ENCODE measurements around the gene NUAK2. TPM values are rescaled to one million over a fixed set of nuclear protein-coding genes. Genes with fewer than 3 reads are reported as not detected.
"Not testable (repeated sequence)": the region's sequence is repeated elsewhere in the genome, so short reads cannot be mapped to it uniquely, and the experiment has no call there.

NUAK2 gene
- total RNA-seq, 1 donor from 2014 or later, result 10.1 TPM

DNA sequence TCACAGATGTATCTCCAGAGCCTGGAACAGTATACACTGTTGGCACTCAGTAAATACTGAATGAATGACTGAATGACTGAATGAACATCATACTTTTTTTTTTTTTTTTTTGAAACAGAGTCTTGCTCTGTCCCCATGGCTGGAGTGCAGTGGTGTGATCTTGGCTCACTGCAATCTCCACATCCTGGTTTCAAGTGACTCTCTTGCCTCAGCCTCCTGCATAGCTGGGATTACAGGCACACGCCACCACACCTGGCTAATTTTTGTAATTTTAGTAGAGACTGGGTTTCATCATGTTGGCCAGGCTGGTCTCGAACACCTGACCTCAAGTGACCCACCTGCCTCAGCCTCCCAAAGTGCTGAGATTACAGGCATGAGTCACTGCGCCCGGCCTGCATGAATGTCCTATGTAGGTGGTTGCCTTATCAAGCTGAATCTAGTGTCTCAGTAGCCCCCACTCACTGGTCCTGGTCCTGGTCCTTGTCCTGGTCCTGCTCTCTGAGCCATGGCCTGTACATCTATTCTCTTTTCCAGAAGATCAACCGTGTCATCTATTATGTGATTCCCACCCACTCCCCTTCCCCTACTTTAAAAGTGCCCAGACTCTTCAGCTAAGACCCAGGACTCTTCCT, 23.9 kb downstream of the NUAK2 start:
- DNase-seq, result not testable (repeated sequence)

DNA sequence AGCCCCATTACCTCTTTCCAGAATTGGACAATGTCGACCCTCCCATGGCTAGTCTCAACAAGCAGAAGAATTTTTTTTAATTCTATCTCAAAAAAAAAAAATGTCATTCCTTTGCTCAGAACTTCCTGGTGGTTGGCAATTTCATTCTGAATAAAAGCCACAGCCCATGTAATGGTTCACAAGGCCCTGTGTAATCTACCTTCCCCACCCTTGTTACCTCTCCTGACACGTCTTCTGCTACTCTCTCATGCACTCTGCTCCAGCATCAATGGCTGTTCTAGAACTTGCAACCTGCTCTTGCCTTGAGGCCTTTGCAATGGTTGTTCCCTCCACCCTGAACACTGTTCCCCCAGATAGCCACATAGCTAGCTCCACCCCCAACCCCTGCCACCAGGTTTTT, 25.4 kb downstream of the NUAK2 start:
- no peak for DNase-seq

DNA sequence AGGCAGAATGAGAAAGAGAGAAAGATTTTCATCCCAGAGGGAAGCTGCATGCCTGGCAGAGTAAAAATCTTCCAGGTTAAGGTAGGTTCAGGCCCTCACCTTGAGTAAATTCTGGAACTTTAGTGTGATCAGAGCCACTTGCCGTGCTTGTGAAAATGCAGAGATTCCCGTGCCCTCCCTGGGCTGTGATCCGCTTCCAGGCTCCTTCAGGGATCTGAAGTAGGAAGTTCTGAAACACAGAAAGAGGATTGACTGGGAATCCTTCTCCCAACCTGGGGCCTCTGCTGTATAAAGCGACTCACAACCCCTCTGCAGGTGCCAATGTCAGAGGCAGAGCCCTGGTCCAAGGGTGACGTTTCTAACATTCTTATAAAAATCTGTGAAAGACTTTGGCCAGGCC, 26.6 kb downstream of the NUAK2 start:
- no peak for DNase-seq

DNA sequence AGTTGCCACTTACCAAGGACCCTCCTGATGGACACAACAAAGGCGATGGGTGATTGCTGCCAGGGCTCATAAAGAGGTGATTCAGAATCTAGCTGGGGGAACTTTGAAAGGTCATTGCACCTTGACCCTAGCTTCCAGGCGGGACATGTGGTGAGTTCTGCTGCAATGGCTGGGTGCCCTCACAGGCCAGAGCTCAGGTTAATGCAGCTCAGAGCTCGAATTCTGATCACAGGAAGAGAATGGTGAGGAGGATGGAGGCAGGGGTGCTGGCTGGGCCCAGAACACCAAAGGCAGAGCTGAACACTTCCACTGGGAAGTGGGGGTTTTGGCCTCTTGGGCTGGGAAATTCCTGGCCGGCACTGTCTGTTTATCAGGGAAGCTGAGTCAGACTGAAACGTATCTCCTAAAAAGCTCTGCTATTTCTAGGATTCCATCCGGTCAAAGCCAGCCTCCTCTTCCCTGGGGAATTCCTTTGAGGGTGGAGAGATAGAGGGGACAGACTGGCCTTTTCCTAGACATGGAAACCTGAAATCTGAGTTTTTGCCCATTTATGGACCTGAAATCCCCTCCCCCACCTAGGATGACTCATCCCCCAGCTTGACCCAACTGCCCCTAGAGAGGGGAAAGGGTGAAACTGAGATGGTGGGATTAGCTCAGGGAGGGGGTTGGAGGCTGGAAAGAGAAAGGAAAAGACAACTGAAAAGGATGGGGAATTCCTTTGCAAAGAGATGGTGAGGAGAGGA, 27.2 kb downstream of the NUAK2 start:
- DNase-seq, result no peak

DNA sequence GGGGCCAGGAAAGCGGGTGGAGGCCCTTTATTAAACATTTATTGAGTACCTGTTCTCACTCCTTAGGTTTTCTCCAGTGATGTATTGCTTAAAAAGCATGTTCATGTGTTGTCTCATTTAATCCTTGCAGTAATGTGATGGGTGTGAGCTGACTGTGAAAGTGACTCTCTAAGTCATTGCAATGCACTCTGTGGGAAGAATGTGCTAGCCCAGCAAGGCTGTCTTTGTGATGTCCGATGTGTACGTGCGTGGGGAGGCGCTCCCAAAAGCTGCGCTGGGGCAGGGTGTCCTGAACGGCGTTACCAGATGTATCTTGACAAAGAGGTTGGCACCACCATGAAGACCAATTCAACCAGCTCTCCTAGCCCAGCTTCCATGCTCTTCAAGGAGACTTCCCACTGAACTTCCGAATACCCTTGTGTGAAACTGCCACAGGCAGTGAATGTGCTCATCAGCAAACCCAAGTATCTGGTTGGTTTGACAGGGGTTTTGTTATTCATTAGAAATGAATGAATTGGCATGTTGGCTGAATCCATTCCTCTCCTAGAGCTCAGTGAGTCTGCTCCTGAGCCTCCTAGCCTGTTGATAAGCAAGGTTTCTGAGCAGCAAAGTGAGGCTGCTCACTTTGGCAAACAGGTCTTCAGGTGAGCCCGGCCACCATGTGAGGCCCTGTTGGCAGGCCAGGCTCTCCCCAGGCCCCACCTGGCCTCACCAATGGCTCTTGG, 28.0 kb downstream of the NUAK2 start:
- no peak for DNase-seq

DNA sequence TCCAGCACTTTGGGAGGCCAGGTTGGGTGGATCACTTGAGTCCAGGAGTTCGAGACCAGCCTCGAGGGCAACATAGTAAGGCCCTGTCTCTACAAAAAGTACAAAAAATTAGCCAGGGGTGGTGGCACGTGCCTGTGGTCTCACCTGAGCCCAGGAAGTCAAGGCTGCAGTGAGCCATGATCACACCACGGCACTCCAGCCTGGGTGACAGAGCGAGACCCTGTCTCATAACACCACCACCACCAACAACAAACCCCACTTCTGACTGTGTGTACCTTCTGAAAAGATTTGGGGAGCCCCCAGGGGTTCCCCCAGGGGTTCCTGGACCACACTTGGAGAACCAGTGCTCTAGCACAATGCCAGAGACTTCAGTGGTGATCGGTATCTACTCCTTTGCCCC, 29.9 kb downstream of the NUAK2 start:
- no peak for DNase-seq

DNA sequence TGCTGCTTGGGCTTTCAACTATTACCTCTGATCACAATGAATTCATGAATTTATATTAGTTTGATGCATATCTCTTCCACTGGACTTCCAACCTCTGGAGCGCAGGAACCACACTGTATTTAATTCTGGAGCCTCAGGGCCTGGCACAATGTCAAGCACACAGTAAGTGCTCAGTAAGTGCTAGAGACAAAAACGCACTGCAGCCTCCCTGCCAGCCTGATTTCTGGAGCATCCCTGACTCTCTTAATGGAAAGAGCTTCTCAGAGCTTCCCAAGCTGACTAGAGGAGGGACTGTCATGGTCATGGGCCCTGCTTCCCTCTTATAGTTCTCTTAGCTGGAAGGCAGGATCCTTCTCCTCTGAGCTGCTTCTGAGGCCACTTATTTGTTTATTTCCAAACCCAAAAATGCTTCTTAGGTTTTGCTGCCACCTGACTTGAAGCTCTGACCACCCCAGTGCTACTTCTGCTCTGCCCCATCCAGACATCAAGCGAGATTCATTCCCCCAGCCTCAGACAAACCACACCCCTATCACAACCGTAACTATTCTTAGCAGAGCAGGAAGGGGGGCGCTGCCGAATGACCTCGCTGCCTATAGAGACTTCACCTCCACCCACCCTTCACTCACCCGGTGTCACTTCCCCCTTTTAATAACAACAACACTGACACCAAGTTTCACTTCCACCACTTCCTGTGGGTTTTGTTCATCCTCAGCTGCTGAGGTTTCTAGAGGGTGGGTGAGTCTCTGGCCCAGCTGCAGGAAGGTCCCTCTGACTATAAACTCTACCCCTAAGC, 33.6 kb downstream of the NUAK2 start:
- DNase-seq, result no peak

DNA sequence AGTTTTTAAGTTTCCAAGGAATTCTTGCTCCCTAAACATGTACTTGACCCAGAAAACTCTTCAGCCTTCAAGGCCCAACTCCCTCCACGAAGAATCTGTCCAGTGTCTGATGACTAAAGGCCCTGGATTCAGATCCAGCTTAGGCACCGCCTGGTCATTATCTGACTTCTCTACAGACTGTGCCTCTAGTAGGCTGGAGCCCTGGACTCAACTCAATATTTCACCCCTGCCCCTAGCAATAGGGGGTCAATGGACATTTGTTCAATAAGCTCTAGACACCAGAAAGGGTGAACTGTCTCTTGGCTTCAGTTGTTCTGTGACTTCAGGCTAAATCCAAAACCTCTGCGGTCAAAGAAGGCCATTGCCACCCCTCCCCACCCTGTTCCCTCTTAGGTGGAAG, 34.5 kb downstream of the NUAK2 start:
- no peak for DNase-seq

DNA sequence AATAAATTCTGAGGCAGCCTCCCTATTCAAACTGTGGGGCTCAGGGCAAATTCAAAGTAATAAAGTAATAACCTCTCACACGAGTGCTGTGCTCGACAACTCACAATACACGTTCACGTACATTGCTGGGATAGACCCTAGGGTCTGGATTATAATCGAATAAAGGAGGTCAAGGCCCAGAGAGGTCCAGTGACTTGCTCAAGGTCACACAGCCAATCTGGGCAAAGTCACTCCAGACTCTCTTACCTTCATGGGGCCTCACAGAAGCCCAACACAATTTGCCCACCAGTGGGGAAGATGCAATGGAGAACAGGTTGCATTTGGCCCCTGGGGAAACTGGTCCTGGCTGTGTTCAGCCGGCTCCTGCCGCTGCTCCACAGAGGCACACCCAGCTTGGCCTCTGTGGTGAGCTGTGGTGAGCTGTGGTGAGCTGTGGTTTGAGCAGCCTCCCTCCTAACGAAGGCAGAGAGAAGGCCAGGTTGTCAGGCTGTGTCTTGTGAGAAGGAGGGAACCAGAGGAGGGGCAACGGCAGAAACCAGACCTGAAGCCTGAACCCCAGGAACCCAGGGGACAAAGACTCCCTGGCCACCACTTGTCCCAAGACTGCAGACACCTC, 35.1 kb downstream of the NUAK2 start:
- DNase-seq, result no peak

DNA sequence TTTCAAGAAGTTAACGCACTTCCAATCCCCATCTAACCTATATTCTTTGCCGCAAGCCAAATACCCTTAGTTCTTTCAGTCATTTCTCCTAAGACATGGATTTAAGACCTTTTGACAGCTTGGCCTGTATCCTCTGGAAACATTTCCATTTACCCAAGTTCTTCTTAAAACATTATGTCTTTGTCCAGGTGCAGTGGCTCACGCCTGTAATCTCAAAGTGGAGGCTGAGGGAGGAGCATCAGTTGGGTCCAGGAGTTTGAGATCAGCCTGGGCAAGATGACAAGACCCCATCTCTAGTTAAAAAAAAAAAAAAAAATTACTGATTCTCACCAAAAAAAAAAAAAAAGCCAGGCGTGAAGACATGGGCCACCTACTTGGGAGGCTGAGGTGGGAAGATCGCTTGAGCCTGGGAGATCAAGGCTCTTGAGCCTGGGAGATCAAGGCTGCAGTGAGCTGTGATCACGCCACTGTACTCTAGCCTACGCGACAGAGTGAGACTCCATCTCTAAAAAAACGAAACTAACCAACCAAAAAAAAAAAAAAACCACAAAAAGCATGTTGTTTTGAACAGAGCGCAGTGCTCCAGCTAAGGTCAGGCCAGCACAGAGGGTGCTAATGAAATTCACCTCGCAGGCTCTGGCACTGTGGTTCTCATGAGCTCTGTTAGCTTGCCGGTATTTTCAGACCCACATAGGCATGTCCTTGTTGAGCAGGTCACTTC, 36.0 kb downstream of the NUAK2 start:
- DNase-seq, result peak; percentile 30

DNA sequence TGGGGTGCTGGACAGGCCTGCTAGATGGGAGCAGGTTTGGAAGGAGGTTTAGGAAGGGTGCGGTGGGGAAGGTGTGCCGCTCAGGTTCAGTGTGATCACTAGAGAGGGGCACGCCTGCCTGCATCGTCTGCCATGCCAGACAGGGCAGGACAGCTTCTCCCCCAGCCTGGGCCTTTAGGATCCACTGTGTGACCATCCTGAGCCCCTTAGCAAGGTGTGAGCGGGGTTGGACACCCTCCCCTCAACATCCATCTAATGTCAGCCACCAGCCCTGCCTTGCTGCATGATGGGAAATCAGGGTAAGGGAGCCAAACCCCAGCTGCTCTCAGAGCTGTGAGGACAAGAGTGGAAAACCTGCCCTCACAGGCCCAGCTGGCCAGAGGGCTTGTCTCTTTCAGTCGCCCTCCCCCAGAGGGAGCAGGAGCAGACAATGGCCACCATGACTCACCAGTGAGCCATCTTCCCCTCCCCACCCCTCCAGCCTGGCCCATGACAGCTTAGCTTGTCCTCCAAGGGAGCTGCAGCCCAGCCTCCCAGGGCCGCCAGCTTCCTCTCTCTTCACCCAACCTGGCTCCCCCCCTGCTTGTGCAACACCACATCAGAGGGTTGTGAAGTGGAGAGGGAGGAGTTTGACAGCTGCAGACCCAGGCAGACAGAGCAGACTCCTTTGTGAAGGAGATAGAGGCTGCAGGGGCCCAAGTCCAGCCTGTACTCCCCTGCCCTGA, 37.0 kb downstream of the NUAK2 start:
- DNase-seq, result peak; percentile 76

DNA sequence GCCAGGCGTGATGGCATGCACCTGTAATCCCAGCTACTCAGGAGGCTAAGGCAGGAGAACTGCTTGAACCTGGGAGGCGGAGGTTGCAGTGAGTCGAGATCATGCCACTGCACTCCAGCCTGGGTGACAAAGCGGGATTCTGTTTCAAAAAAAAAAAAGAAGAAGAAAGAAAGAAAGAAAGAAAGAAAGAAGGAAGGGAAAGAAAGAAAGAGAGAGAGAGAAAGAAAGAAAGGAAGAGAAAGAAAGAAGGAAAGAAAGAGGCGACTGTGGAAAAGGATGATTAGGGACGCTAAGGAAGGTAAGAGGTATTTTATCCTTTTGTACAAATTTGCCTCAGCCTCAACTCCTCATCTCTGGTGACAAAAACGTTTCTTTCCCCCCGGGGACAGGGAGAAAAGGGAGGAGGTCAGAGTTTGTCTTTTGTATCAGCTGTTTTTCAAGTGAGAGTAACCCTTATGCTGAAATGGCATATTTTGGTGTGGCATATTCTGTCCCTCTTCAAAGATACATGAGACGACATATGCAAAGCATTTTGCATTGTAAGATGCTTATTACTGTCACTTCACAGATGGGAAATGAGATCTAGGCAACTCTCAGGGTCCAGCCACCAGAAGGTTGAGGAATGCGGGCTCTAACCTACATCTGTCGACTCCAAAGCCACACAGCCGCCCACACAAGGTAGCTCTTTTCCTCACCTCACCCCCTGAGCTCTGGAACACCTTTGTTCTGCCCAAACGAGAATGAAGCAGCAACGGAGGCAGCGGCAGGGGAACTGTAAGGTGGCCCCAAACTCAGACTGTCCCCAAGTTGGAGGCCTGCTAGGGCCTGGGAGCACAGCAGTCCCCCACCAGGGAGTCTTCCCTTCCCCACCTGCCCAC, 38.0 kb downstream of the NUAK2 start:
- no peak for DNase-seq

DNA sequence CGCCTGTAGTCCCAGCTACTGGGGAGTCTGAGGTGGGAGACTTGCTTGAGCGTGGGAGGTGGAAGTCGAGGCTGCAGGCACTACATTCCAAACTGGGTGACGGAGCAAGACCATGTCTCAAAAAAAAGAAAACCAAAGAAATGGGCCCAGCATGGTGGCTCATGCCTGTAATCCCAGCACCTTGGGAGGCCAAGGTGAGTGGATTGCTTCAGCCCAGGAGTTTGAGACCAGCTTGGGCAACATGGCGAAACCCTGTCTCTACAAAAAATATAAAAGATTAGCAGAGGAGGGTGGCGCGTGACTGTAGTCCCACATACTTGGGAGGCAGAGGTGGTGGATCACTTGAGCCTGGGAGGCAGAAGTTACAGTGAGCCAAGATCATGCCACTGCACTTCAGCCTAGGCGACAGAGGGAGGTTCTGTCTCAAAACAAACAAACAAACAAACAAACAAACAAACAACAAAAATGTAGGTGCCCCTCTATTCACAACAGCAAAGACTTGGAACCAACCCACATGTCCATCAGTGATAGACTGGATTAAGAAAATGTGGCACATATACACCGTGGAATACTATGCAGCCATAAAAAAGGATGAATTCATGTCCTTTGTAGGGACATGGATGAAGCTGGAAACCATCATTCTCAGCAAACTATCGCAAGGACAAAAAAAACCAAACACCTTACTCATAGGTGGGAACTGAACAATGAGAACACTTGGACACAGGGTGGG, 40.7 kb downstream of the NUAK2 start:
- not testable (repeated sequence) for DNase-seq

DNA sequence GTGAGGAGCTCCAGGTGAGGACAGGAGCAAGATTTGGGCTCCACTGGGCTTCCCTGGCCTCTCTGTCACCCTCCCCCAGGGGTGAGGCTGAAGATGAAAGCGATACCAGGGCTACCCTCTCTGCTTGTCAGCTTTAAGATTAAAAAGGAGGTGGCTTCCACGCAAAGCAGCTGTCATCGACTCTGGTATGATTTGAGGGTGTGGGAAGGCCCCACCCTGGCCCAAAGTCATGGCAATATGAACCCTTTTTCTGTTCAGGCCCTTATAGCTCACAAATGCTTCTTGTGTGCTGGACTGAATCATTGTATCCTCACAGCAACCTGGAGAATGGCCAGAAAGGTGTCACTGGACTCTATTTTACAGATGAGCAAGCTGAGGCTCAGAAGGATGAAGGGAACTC, 41.6 kb downstream of the NUAK2 start:
- DNase-seq, result no peak

DNA sequence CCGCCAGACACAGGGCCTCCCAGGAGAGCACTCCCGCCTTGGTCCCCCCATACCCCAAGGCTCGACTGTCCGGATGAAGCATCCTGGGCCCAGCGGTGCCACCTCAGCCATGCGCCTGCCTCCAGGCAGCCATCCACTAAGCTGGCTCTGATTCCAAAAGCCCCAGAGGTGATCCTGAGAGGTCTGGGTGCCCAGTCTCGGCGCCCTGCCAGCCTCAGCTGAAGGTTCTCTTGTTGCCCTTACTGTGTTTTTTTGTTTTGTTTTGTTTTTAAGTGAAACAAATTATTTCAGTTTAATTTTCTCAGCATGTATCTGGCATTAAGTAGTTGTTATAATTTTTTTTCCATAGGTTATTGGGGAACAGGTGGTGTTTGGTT, 44.9 kb downstream of the NUAK2 start:
- no peak for DNase-seq

DNA sequence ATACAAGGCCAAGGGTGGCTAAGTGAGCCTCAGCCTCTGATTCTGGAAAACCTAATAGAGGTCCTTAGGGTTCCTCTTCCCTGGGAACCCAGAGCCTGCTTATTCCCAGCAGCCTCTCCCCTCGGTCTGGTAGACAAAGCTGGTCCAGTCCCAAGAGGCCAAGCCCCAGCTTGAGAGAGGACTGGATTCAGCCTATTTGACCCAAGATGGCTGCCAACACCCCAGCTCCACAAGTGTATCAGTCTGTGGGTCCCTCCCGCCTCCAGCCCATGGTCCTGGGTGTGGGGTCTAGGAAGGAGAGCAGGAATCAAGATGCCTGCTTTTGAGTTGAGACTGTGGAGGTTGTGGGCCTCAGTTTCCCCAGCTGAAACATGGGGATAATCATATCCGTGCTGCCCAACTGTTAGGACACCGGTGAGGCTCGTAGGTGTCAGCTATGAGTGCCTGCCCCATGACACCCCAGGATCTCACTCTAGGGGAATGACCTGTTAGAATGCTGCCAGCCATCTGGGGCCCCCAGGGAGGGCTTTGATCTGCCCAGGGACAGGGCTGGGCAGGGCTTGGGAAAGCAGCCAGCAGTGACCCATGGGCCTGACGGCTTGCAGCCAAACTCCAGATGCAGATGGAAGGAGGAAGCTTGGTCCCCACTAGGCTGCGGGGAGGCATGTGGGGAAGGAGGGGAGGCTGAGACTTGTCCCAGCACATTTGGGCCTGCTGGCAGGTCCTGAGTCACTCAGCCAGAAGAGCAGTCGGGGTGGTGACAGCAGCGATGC, 45.4 kb downstream of the NUAK2 start:
- DNase-seq, result no peak

DNA sequence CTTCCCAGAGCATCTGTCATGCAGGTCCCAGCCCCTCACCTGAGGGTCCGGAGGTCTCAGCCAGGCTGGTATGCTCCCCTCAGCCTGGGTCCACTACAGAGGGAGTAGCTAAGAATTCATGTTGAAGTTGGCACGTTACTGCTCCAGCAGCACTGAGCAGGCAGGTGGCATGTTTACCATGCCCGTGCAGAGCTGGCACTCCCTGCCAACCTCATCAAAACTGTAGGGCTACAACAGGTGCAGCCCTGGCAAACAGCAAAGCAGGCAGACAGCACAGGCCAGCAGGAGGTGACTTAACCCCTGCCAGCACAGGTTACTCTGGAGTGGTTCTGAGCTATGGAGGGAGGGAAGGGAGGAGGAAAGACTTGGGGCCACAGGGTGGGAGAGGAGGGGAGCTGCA, 46.4 kb downstream of the NUAK2 start:
- DNase-seq, result no peak

DNA sequence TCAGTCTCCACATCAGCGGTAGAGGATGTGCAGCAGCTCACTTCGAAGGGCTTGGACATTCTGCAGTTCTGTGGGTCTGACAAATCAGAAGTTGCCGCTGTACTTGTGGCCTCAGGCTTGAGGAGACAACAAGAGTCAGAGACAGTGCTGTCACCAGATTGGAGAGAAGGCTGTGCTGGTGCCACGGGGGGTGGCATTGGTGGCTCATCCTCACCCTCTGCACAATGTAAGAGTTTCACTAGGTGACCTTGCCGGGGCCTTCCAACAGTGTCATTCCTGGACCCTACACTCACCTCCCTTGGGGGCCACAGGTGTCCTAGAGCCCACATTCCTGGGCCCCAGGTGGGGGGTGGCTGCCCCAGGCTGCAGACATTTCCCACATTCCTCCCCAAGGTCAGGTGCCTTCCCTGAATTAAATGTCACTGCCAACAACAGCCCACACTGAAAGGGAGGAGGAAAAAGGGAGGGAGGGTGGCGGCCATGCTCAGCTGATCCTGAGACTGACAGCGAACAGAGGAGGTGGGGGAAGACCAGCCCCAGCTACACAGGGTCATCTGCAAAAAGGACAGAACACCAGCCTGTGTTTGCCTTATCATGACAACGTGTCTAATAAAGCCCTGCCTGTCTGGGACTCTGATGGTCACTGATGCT, 47.4 kb downstream of the NUAK2 start:
- DNase-seq, result no peak

Data from tongue (tissue), 2 donors.